GM11168 (cell line): Measurements from ENCODE around the gene PPIP5K1.

Source experiments
- in situ Hi-C: fragments of 300-500 bp; cut with MboI; formaldehyde crosslinking; loops from one replicate; pipeline ENCODE4 v1.12.0; 2022; ENCODE audit warnings: low sequenced_read_pairs; ENCODE audit not compliant: unreplicated experiment

PPIP5K1 gene

GRCh38 chr15:43521419-43521818 is 68.6 kb downstream of the PPIP5K1 start:
- in situ Hi-C loops: no loop called here

GRCh38 chr15:43520138-43520537 is 69.9 kb downstream of the PPIP5K1 start:
- in situ Hi-C loops: no loop called here

- in situ Hi-C loops: no loop called here
These were observed 70.8 kb downstream of the PPIP5K1 start for GRCh38 chr15:43519196-43519595.

- in situ Hi-C loops: no loop called here
These were observed 71.7 kb downstream of the PPIP5K1 start for GRCh38 chr15:43518197-43518761.

GRCh38 chr15:43517354-43518196 is 72.4 kb downstream of the PPIP5K1 start, which contains the start of gene MAP1A:
TSS of gene MAP1A (plus strand) at chr15:43517608. CDS start at chr15:43521474, 3,866 bp downstream.
- in situ Hi-C loops: no loop called here

GRCh38 chr15:43516801-43517353 is 73.1 kb downstream of the PPIP5K1 start:
- in situ Hi-C loops: no loop called here

GRCh38 chr15:43516185-43516584 is 73.8 kb downstream of the PPIP5K1 start:
- in situ Hi-C loops: no loop called here

- in situ Hi-C loops: no loop called here
These were observed 74.3 kb downstream of the PPIP5K1 start for GRCh38 chr15:43515741-43516140.

GRCh38 chr15:43514241-43515057 is 75.6 kb downstream of the PPIP5K1 start:
- in situ Hi-C loops: no loop called here

- in situ Hi-C loops: no loop called here
These were observed 76.5 kb downstream of the PPIP5K1 start for GRCh38 chr15:43513550-43513949.

- in situ Hi-C loops: no loop called here
These were observed 78.8 kb downstream of the PPIP5K1 start for GRCh38 chr15:43511012-43511885.

- in situ Hi-C loops: no loop called here
These were observed 79.6 kb downstream of the PPIP5K1 start for GRCh38 chr15:43510200-43511011.

- in situ Hi-C loops: no loop called here
These were observed 80.3 kb downstream of the PPIP5K1 start for GRCh38 chr15:43509660-43510199.

- in situ Hi-C loops: no loop called here
These were observed 80.9 kb downstream of the PPIP5K1 start for GRCh38 chr15:43508991-43509659.

- in situ Hi-C loops: no loop called here
These were observed 81.6 kb downstream of the PPIP5K1 start for GRCh38 chr15:43508421-43508820.

GRCh38 chr15:43505738-43506137 is 84.3 kb downstream of the PPIP5K1 start:
- in situ Hi-C loops: no loop called here

- in situ Hi-C loops: no loop called here
These were observed 90.4 kb downstream of the PPIP5K1 start for GRCh38 chr15:43499635-43500034.

- in situ Hi-C loops: no loop called here
These were observed 91.0 kb downstream of the PPIP5K1 start for GRCh38 chr15:43498990-43499389.
